Measurements from ENCODE around the gene WBP2.

- TF ChIP-seq POLR2A (IDR thresholded peaks at IDR 0.05; ENCODE audit: borderline replicate concordance, extremely low read depth, insufficient read depth, insufficient read length): no peak
- no peak for TF ChIP-seq CTCF (IDR thresholded peaks at IDR 0.05 in 2 of 3, conservative IDR thresholded peaks at IDR 0.05 in 1 of 3; ENCODE audit: borderline replicate concordance in 1 of 3, insufficient read depth in 1 of 3, low read depth in 2 of 3, low read length in 2 of 3)
- TF ChIP-seq POLR2AphosphoS5 (IDR thresholded peaks at IDR 0.05; ENCODE audit: low read depth, low read length): no peak
- TF ChIP-seq MAX (IDR thresholded peaks at IDR 0.05): no peak
- no peak for TF ChIP-seq JUND (IDR thresholded peaks at IDR 0.05)
- TF ChIP-seq EGR1 (IDR thresholded peaks at IDR 0.05; ENCODE audit: low read depth): no peak
- no peak for TF ChIP-seq ELF1 (IDR thresholded peaks at IDR 0.05; ENCODE audit: borderline replicate concordance, low read depth)
- no peak for TF ChIP-seq SIN3A (IDR thresholded peaks at IDR 0.05; ENCODE audit: low read depth)
- TF ChIP-seq RAD21 (IDR thresholded peaks at IDR 0.05; ENCODE audit: low read depth): no peak
- no peak for TF ChIP-seq EZH2phosphoT487 (IDR thresholded peaks at IDR 0.05; ENCODE audit: borderline replicate concordance)
- TF ChIP-seq CEBPB (IDR thresholded peaks at IDR 0.05; ENCODE audit: low read depth): no peak
Observed at GRCh38 chr17:75806822-75807500, 48.2 kb downstream of the WBP2 start.

All from HCT116 (cell line).